ENCODE data around the gene SYTL3.
"Not testable (repeated sequence)": the region's sequence is repeated elsewhere in the genome, so short reads cannot be mapped to it uniquely, and the experiment has no call there.

Gene SYTL3

DNA sequence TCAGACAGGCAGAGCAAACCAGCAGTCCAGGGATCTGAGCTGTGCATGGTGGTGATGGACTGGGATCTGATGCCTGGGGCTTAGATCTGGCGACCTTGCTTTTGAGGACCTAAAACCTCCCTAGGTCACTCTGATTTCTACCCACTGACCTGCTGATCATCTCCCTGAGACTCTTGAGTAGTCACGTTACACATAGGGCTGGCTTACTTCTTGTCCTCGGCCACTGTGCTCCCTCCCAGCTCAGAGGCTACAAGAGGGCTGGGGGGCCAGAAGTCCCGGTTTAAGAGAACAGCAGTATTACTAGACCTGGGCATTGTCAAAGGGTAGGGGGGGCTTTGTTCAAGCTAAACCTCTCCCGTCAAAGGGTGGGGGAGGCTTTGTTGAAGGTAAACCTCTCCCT lies 10.8 kb upstream of the SYTL3 start:
- no peak for DNase-seq (ENCODE audit: low read depth)

- DNase-seq (ENCODE audit: low read depth) = no peak
Measured at GRCh38 chr6:158640519-158640918, 9.3 kb upstream of the SYTL3 start.

- DNase-seq (ENCODE audit: low read depth) = no peak
Measured at GRCh38 chr6:158642097-158642601, 7.7 kb upstream of the SYTL3 start.

DNA sequence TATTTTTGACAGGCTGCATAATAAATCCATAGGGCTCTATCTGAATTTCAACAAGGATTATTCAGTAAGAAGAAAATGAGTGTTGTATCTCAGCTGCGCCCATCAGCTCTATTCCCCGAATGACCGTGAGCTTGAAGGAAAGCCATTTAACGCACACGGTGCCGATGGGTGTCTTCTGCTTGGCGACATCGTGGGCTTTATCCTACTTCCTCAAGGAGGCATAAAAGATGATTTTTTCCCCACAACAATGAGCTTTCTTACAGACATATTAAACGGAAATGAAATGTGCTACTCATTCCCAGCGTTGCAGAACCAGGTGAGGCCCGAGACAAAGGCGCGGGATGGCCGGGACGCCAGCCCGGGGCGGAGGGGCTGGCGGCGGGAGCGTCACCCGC lies 6.0 kb upstream of the SYTL3 start:
- no peak for DNase-seq (ENCODE audit: low read depth)

DNA sequence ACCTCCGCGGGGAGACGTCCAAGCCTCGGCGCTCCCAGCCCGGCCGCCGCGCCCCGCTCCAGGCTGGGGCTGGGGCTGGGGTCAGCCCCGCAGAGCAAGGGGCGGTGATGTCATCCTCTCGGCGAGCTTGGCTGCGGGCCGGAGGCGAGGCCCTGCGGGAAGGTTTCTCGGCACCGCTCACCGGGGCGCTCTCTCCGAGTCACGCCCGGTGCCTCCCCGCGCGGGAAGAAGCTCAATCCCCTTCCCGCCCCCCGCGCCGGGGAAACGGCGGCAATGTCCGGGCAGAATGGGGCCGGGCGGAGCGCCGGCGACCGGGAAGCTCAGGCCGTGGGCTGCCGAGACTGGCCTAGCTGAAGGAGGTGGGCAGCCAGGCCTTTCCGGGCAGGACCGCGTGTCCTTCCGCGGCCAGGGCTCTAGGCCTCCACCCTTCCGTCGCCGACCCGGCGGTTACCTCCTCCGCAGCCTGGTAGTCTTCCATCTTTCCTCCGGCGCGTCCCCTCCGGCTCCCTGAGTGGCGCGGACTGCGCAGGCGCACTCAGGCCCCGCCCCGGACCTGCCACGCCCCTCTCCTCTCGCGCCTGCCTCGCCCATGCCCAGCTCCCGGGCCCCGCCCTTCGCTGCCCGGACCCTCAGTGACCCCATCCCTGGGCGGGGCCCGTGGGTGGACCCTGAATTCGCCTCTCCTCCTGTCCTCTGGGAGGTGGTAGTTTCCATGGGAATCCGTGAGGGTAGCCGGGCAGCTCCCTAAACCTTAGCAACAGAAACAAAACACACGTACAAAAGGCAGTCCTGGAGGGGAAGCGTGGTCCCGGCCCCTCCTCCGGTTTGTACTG lies 5.4 kb upstream of the SYTL3 start, which contains the start of gene DYNLT1:
TSS of gene DYNLT1 (minus strand) at position 513 of the 833 bp plus-strand sequence. CDS start at position 478, 35 bp downstream.
- DNase-seq (ENCODE audit: low read depth) = peak; percentile 83

DNA sequence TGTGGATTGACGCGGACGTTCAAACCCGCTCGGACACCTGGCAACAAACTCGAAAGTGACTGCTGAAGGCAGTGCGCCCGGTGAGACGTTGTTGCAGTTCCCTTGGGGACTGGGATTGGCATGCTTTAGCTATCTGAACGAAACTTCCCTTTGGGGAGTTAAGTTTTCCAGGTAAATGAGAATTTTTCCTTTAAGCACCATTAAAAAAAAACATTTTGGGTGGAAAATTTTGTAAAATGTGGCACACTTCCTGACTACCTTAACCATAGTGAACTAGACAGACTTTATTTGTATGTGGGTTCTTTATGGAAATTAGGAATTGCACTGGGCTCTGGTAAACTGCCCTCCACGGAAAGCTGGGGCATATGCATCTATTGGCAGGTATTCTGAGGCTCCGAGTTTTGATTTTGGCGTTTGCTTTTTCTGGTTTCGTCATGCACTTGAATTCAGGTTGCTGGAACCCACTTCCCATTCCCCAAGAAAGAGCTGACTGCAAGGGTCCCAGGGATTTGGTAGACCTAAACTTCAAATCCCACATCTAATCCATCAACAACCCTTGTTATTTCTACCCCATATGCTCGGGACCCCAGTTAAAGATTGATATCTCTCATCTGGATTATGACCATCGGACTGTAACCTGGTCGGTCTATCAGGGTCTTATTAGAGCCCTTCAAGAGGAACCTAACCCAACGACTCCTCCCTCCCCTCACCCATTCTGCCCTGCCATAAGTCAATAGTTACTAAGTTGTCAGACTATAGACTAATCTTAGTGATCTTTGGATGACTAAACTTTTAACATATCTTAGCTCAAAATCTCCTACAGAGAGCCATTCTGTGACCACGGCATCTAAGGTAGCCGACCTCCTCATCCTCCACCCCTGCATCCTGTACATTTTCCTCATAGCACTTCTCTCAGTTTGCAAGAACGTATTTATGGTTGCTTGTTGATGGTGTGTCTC lies 4.5 kb upstream of the SYTL3 start:
- DNase-seq (ENCODE audit: low read depth) = no peak

DNA sequence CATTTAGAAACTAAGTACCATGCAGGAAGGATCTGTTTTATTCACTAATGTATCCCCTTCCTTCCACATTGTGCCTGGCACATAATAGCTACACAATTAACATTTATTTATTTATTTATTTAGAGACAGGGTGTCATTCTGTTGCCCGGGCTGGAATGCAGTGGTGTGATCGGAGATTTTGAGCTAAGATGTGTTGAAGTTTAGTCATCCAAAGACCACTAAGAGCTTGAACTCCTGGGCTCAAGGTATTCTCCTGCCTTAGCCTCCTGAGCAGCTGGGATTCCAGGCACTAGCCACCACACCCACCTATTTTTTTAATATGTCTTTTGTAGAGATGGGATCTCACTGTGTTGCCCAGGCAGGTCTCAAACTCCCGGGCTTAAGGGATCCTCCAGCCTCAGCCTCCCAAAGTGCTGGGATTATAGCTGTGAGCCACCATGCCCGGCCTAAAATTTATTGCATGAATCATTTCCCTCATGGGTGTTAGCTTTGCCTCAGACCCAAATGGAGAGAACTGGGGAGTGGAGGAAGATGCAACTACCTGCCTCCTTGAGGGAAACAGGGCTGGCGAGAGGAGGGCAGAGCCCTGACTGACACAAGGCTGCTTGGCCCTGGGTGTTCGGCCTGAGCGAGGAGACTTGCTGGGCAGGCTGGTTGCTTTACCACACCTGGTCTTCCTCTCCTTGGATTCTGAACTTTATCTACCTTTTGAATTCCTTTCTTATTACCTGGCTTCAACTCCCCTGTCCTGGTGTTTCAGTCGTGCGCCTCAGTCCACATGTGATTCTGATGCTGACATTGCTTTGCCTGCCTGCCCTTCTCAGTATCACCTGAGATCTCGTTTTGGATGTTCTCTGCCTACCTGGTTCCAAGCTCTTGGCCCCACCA lies 3.6 kb upstream of the SYTL3 start:
- no peak for DNase-seq (ENCODE audit: low read depth)

DNA sequence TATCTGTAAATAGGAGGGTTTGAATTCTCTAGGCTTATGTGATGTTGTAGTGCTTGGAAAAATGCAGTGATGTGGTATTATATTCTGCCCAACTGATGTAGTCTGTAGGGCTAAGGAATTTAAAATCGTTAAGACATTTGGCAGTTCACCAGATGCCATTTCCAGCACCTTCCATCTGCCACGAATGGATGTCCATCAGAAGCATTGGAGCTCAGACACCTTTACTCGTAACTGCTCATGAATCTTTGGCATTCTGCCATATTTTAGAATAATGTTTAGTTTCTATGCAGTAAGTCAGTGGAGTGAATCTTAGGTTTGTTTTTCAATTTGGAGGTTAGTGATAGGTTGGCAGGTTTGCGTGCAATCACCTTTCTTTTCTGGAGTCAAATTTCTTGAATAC lies 2.4 kb upstream of the SYTL3 start:
- DNase-seq (ENCODE audit: low read depth) = no peak

DNA sequence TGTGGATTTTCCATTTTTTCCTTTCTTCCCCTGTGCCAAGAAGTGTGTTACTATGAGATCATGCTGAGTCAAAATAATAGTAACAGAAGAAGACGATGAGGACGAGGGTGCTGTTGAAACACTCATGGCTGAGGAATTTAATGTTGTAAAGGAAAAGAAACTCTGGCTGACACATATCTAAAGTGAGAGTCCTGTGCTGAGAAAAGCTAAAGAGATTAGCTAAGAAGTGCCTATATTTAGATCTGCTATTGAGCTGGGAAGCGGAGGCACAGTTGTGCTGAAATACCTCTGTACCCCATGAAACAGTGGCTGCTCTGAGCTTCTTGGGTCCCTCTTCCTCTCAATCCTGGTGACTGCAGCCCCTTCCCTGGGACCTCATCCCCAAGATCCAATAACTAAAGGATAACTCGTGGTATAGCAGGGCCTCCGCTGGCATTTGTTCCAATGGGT lies 1.1 kb upstream of the SYTL3 start:
- DNase-seq (ENCODE audit: low read depth) = peak; percentile 80

DNA sequence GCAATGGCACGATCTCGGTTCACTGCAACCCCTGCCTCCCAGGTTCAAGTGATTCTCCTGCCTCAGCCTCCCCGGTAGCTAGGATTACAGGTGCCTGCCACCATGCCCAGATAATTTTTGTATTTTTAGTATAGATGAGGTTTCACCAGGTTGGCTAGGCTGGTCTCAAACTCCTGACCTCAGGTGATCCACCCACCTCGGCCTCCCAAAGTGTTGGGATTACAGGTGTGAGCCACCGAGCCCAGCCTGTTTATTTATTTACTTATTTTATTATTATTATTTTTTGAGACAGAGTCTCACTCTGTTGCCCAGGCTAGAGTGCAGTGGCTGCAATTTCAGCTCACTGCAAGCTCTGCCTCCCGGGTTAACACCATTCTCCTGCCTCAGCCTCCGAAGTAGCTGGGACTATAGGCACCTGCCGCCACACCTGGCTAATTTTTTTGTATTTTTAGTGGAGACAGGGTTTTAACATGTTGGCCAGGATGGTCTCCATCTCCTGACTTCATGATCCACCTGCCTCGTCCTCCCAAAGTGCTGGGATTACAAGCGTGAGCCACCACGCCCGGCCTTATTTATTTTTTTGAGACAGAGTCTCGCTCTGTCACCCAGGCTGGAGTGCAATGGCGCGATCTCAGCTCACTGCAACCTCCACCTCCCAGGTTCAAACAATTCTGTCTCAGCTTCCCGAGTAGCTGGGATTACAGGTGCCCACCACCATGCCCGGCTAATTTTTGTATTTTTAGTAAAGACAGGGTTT lies 2.3 kb downstream of the SYTL3 start:
- DNase-seq (ENCODE audit: low read depth) = not testable (repeated sequence)

- DNase-seq (ENCODE audit: low read depth) = no peak
Measured at GRCh38 chr6:158653577-158654354, 3.9 kb downstream of the SYTL3 start.

- DNase-seq (ENCODE audit: low read depth) = peak; percentile 92
Measured at GRCh38 chr6:158654498-158654897, 4.6 kb downstream of the SYTL3 start.

DNA sequence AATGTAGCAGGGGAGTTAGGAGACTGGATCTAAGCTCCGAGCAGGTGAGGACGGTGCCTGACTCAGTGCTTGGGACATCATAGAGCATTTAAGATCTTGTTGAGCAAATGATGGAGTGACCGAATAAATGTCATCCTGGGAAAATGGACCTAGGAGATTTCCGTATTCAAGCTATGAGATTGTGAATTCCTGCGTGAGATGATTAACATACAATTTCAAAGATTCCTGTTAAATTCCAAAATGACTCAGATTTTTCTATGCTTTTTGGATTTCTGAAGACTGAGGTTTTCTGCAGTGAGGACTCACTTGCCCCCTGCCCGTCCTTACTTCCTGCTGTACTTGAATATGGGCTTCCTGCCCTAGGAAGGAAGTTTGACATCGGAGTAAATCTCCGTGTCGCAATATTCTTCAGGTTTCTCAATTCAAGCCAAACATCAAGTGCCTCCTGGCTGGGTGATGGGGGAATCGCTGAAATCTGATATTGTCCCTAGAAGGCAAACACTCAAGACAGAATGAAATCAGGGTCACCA lies 5.2 kb downstream of the SYTL3 start:
- DNase-seq (ENCODE audit: low read depth) = peak; percentile 69

DNA sequence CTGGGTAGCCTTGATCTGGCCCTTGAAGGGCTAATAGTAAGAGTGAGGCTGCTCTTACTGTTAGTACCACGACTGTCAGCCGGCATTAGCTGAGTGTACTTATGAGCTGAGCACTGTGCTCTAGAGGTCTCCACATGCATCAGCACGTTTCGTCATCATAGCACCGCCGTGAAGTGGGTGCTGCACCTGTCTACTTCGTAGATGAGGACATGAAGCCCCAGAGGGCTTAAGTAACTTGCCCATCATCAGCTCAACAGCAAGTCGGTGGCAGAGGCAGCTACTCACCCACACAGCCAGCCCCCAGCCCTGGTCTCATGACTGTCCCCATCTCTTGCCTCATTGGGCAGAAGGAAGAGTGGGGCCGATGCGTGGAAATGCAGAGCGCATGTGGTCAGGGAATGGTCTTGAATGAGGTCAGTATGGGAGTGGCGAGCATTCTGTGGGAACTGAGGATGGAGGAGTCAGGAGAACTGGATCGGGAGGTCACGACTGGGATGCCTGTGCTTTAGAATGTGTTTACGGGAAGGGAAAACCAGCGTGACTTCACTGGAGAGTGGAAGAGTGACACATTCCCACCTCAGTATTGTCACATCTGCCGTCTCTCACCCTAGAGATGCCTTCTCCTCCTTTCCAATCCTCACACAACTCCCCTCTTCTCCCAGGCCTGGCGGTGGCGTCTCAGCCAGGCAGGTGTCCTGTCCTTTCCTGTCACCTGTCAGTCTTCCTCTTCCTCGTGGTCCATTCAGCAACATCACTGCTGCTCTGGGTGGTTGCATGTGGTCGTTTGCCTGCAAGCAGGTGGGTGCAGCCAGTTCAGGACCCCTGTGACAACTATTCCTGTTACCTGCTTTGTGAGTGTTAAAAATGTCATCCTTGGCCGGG lies 6.0 kb downstream of the SYTL3 start:
- DNase-seq (ENCODE audit: low read depth) = no peak

DNA sequence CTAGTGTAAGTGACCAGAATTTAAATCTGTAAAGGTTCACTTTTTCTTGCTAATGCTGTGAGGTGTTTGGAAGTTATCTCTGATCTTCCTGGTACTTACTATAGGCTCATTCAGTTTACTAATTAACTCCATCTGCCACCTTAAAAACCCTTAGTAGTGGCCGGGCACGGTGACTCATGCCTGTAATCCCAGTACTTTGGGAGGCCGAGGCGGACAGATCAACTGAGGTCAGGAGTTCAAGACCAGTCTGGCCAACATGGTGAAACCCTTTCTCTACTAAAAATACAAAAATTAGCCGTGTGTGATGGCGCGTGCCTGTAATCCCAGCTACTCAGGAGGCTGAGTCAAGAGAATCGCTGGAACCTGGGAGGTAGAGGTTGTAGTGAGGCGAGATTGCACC lies 7.1 kb downstream of the SYTL3 start:
- peak; percentile 55 for DNase-seq (ENCODE audit: low read depth)

- DNase-seq (ENCODE audit: low read depth) = no peak
Measured at GRCh38 chr6:158660333-158660754, 10.5 kb downstream of the SYTL3 start.

DNA sequence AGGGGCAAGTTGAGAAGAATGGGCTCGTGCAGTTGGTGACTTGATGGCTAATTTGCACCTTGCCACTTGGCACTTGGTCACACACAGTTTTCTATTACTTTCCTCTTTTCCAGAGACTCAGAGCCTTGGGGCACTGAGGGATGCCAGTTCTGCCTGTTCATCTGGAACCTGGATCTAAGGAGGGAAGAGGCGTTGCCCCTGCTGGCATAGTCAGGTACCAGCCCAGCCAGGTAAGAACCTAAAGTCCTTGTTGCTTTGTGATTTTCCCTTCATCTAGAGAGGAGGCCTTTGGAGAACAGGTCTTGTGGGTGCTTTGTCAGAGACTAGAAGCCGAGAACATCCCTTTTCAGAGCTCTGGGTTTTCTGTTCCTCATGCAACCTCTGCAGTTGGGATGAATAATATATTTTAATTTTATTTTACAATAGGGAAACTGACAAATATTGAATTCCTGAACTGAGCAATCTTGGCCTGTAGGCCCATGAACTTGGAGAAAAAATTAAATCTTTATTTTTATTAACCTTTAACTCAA lies 11.4 kb downstream of the SYTL3 start:
- no peak for DNase-seq (ENCODE audit: low read depth)

- DNase-seq (ENCODE audit: low read depth) = no peak
Measured at GRCh38 chr6:158662607-158662953, 12.7 kb downstream of the SYTL3 start.

Data from GM04504 (cell line).